Mesenchymal stem cell (in vitro differentiated cells and primary cell): Measurements from ENCODE around the gene ARIH1.

Source experiments
- DNase-seq: peaks from one replicate; pipeline ENCODE4 v3.0.0-alpha.2; 2013
- H2AFZ ChIP-seq: one replicate; pipeline ENCODE4 v1.6.1; 2013; ENCODE audit warnings: low read depth, mild to moderate bottlenecking, control low read depth, inconsistent platforms, low read length, moderate library complexity
- H2AK5ac ChIP-seq: 2 replicates; pipeline ENCODE4 v1.6.1; 2013; ENCODE audit warnings: low read length, moderate library complexity, mild to moderate bottlenecking, inconsistent platforms; ENCODE audit not compliant: severe bottlenecking
- H2BK120ac ChIP-seq: one replicate; pipeline ENCODE4 v1.6.1; 2013; ENCODE audit warnings: low read depth, mild to moderate bottlenecking, inconsistent platforms, low read length, moderate library complexity
- H2BK12ac ChIP-seq, 2 experiments: one replicate each; pipeline ENCODE4 v1.6.1; 2013; ENCODE audit warnings: inconsistent platforms in 2 of 2, low read length in 2 of 2, mild to moderate bottlenecking in 2 of 2, moderate library complexity in 2 of 2, control low read depth in 1 of 2
- H2BK15ac ChIP-seq: one replicate; pipeline ENCODE4 v1.6.1; 2013; ENCODE audit warnings: mild to moderate bottlenecking, low read depth, inconsistent platforms; ENCODE audit not compliant: poor library complexity, severe bottlenecking
- H2BK5ac ChIP-seq: 2 replicates; pipeline ENCODE4 v1.6.1; 2013; ENCODE audit warnings: low read depth, mild to moderate bottlenecking, low read length, control low read depth, inconsistent platforms; ENCODE audit not compliant: poor library complexity, severe bottlenecking
- H3K14ac ChIP-seq, 2 experiments: one replicate each; pipeline ENCODE4 v1.6.1; 2013; ENCODE audit warnings: inconsistent platforms in 2 of 2, low read length in 2 of 2, control low read depth in 1 of 2, mild to moderate bottlenecking in 1 of 2, moderate library complexity in 1 of 2
- H3K18ac ChIP-seq, 2 experiments: one replicate each; pipeline ENCODE4 v1.6.1; 2013; ENCODE audit warnings: inconsistent platforms in 2 of 2, low read length in 2 of 2, control low read depth in 1 of 2, low read depth in 1 of 2, mild to moderate bottlenecking in 1 of 2
- H3K23ac ChIP-seq, 2 experiments: one replicate each; pipeline ENCODE4 v1.6.1; 2013; ENCODE audit warnings: inconsistent platforms in 2 of 2, low read length in 2 of 2, mild to moderate bottlenecking in 2 of 2, moderate library complexity in 2 of 2, control low read depth in 1 of 2
- H3K27ac ChIP-seq: 2 replicates; pipeline ENCODE4 v1.5.1; 2013; ENCODE audit warnings: mild to moderate bottlenecking, moderate library complexity, low read length, control low read depth, inconsistent platforms; ENCODE audit not compliant: poor library complexity, severe bottlenecking
- H3K27me3 ChIP-seq, 2 experiments: 2 replicates each; pipeline versions ENCODE4 v1.6.1 to v1.7.0; 2013; ENCODE audit warnings: low read length in 2 of 2, mild to moderate bottlenecking in 2 of 2, moderate library complexity in 2 of 2, control low read depth in 1 of 2, inconsistent platforms in 1 of 2; ENCODE audit not compliant: control insufficient read depth in 1 of 2, insufficient read depth in 1 of 2
- H3K36me3 ChIP-seq, 2 experiments: 2 replicates each; pipeline versions ENCODE4 v1.6.1 to v1.7.0; 2013; ENCODE audit warnings: low read length in 2 of 2, control low read depth in 1 of 2, inconsistent platforms in 1 of 2, low read depth in 1 of 2, mild to moderate bottlenecking in 1 of 2; ENCODE audit not compliant: insufficient read depth in 2 of 2, control insufficient read depth in 1 of 2
- H3K4ac ChIP-seq, 2 experiments: one replicate each; pipeline ENCODE4 v1.6.1; 2013; ENCODE audit warnings: inconsistent platforms in 2 of 2, low read length in 2 of 2, mild to moderate bottlenecking in 2 of 2, moderate library complexity in 2 of 2, control low read depth in 1 of 2, low read depth in 1 of 2
- H3K4me1 ChIP-seq: 2 replicates; pipeline ENCODE4 v1.6.1; 2013; ENCODE audit warnings: low read depth, low read length, control low read depth; ENCODE audit not compliant: control insufficient read depth, insufficient read depth
- H3K4me2 ChIP-seq: 2 replicates; pipeline ENCODE4 v1.6.1; 2013; ENCODE audit warnings: low read length, mild to moderate bottlenecking, inconsistent platforms; ENCODE audit not compliant: poor library complexity, severe bottlenecking
- H3K4me3 ChIP-seq, 2 experiments: 2 replicates each; pipeline versions ENCODE4 v1.5.1 to v1.7.0; 2013; ENCODE audit warnings: low read length in 2 of 2, mild to moderate bottlenecking in 2 of 2, control low read depth in 1 of 2, low read depth in 1 of 2; ENCODE audit not compliant: insufficient read depth in 1 of 2
- H3K79me1 ChIP-seq: replicated peaks from 2 replicates; pipeline ENCODE4 v1.6.1; 2013; ENCODE audit warnings: mild to moderate bottlenecking, control low read depth, low read length, inconsistent platforms; ENCODE audit not compliant: poor library complexity, severe bottlenecking
- H3K9ac ChIP-seq: 2 replicates; pipeline ENCODE4 v1.7.0; 2013; ENCODE audit warnings: mild to moderate bottlenecking, low read length, moderate library complexity
- H3K9me3 ChIP-seq: 2 replicates; pipeline ENCODE4 v1.7.0; 2013; ENCODE audit warnings: mild to moderate bottlenecking, low read length; ENCODE audit not compliant: control insufficient read depth
- H4K8ac ChIP-seq: one replicate; pipeline ENCODE4 v1.6.1; 2013; ENCODE audit warnings: inconsistent platforms, mild to moderate bottlenecking, low read length, moderate library complexity
- H4K91ac ChIP-seq: one replicate; pipeline ENCODE4 v1.6.1; 2013; ENCODE audit warnings: mild to moderate bottlenecking, low read length, inconsistent platforms
- WGBS: methylation state at CpG from one replicate; pipeline ENCODE4 v1.1.7; 2013; ENCODE audit warnings: mixed read lengths; 5-methylcytosine and 5-hydroxymethylcytosine counted together

The ARIH1 gene

DNA sequence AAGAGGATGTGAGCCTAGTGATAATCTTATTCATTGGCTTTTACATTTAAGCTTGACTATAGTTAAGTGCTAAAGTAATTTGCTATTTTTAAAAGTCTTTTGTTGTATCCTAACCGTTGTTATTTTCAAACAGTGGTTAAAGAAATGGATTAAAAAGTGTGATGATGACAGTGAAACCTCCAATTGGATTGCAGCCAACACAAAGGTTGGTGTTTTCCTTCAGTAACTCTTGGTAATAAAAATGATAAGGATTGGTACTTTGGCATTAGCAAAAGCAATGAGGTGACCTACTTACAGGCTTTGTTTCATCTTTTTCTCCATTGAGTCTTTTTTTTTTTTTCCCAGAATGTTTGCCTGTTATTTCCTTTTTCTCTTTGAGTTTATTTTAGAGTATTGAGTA lies 92.8 kb downstream of the ARIH1 start:
- Histone ChIP-seq H3K18ac (no peak overlapping the region), H3K9me3 (no peaks in the 10 kb centered on the region), H3K79me1 (peaks cover 16% of the 10 kb centered on the region), H2BK15ac (no peak overlapping the region), H3K9ac (no peak overlapping the region), H4K8ac (no peak overlapping the region), H3K4ac (no peak overlapping the region), H3K36me3 (peaks cover 8 to 93% of the 10 kb centered on the region in 2 experiments), H2AK5ac (no peak overlapping the region), H3K27ac (no peak overlapping the region), H3K4me2 (no peak overlapping the region), H3K4me3 (no peak overlapping the region), H2BK120ac (no peak overlapping the region), H2BK5ac (no peak overlapping the region), H3K4me1 (no peaks in the 10 kb centered on the region), H2BK12ac (no peak overlapping the region), H3K14ac (no peak overlapping the region), H3K27me3 (no peaks in the 10 kb centered on the region), H3K23ac (no peak overlapping the region), H2AFZ (no peak overlapping the region), H4K91ac (no peak overlapping the region)
- 96% methylated on average over 1 of the region's 1 CpG for WGBS
- DNase-seq = no peak

DNA sequence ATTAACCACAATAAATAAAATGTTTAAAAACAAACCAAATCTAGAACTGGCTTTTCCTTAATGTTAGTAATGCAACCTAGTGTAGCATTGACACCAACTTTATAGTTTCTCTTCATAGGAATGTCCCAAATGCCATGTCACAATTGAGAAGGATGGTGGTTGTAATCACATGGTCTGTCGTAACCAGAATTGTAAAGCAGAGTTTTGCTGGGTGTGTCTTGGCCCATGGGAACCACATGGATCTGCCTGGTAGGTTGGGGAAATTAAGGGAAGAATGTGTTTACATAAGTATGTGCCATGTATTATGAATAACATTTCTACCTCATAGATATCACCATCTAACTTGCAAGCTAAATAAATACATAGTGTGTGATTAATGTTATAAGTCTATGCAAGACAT lies 95.9 kb downstream of the ARIH1 start:
- Histone ChIP-seq H3K18ac (no peak overlapping the region), H3K4me3 (no peak overlapping the region), H2BK15ac (no peak overlapping the region), H2BK120ac (no peak overlapping the region), H3K4me1 (no peaks in the 10 kb centered on the region), H3K36me3 (peaks cover 9 to 90% of the 10 kb centered on the region in 2 experiments), H3K27ac (no peak overlapping the region), H2AFZ (no peak overlapping the region), H2BK12ac (no peak overlapping the region), H4K8ac (no peak overlapping the region), H3K4me2 (no peak overlapping the region), H3K14ac (no peak overlapping the region), H3K27me3 (no peaks in the 10 kb centered on the region), H2AK5ac (no peak overlapping the region), H3K4ac (no peak overlapping the region), H3K9ac (no peak overlapping the region), H3K23ac (no peak overlapping the region), H3K9me3 (no peaks in the 10 kb centered on the region), H3K79me1 (peaks cover 8% of the 10 kb centered on the region), H2BK5ac (no peak overlapping the region), H4K91ac (no peak overlapping the region)
- DNase-seq = no peak
- no CpG with 5 or more reads among the region's 1 CpG for WGBS

DNA sequence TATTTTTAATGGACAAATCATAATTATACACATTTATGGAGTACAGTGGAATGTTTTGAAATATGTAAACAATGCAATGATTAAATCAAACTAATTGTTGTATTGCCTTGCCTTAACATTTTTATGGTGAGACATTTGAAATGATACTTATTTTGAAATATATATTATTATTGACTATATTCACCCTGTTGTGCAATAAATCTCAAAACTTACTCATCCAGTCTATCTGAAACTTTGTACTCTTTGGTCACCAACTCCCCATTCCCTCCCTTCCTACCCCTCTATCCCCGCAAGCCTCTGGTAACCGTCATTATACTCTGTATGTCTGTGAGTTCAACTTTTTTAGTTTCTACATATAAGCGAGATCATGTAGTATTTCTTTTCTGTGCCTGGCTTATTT lies 105.7 kb downstream of the ARIH1 start:
- no peak overlapping the region for H2AK5ac ChIP-seq
- no peak overlapping the region for H2AFZ ChIP-seq
- no peak overlapping the region for H3K27ac ChIP-seq
- 100% methylated on average over 1 of the region's 3 CpGs for WGBS
- H3K4me2 ChIP-seq = no peak overlapping the region
- no peak overlapping the region for H2BK5ac ChIP-seq
- no peak for DNase-seq
- no peak overlapping the region for H2BK120ac ChIP-seq
- H3K4me3 ChIP-seq = no peak overlapping the region
- H3K18ac ChIP-seq = no peak overlapping the region
- no peak overlapping the region for H3K23ac ChIP-seq
- H3K27me3 ChIP-seq = no peaks in the 10 kb centered on the region
- no peak overlapping the region for H3K9ac ChIP-seq
- H3K79me1 ChIP-seq = peaks cover 18% of the 10 kb centered on the region
- H2BK12ac ChIP-seq = no peak overlapping the region
- H2BK15ac ChIP-seq = no peak overlapping the region
- no peak overlapping the region for H3K14ac ChIP-seq
- H4K91ac ChIP-seq = no peak overlapping the region
- H3K9me3 ChIP-seq = peaks cover 18% of the 10 kb centered on the region
- H3K4ac ChIP-seq = no peak overlapping the region
- peaks cover 22 to 95% of the 10 kb centered on the region in 2 experiments for H3K36me3 ChIP-seq
- peaks cover 3% of the 10 kb centered on the region for H3K4me1 ChIP-seq
- no peak overlapping the region for H4K8ac ChIP-seq

DNA sequence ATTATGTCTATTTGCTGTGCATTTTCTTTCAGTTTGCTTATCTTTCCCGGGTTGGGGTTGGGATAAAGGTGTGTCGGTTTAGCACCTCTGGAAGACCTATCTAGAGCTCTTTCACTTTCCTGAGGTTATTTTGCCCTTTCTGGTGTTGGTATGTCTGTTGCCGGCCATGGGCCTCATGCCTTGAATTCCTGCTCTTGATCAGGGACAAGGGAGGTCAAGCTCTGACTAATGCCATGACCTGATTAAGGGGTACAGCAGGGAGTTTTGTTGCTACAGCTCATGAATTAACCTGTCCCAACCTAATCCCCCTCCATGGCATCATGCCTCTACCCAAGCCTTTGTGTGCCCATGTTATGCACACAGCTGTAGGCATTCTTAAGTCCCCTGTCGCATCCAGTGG lies 109.9 kb downstream of the ARIH1 start:
- no peak overlapping the region for H3K4me2 ChIP-seq
- no peak overlapping the region for H2BK5ac ChIP-seq
- H2AFZ ChIP-seq = no peak overlapping the region
- no peak overlapping the region for H4K8ac ChIP-seq
- WGBS = 85% methylated on average over 4 of the region's 4 CpGs
- peaks cover 5% of the 10 kb centered on the region for H3K9me3 ChIP-seq
- H3K79me1 ChIP-seq = peaks cover 15% of the 10 kb centered on the region
- H3K27ac ChIP-seq = no peak overlapping the region
- H4K91ac ChIP-seq = no peak overlapping the region
- no peaks in the 10 kb centered on the region for H3K27me3 ChIP-seq
- H3K23ac ChIP-seq = no peak overlapping the region
- no peak overlapping the region for H3K14ac ChIP-seq
- H2BK120ac ChIP-seq = no peak overlapping the region
- peaks cover 3% of the 10 kb centered on the region for H3K4me1 ChIP-seq
- H3K4ac ChIP-seq = no peak overlapping the region
- H3K36me3 ChIP-seq = peaks cover 3 to 96% of the 10 kb centered on the region in 2 experiments
- H2BK15ac ChIP-seq = no peak overlapping the region
- no peak overlapping the region for H3K4me3 ChIP-seq
- no peak overlapping the region for H3K18ac ChIP-seq
- H3K9ac ChIP-seq = no peak overlapping the region
- no peak for DNase-seq
- no peak overlapping the region for H2BK12ac ChIP-seq
- H2AK5ac ChIP-seq = no peak overlapping the region
